ENCODE results near the gene RPA1. TPM values are rescaled to one million over a fixed set of nuclear protein-coding genes. Genes with fewer than 3 reads are reported as not detected.
A peak's percentile ranks its signal among the peaks of the same experiment; 100 is the strongest.
"Not testable (repeated sequence)": the region's sequence is repeated elsewhere in the genome, so short reads cannot be mapped to it uniquely, and the experiment has no call there.

Gene RPA1
- 79.5 TPM for polyA plus RNA-seq (2013, experiment 1 of 2; ENCODE audit: insufficient read length)
- polyA plus RNA-seq (2013, experiment 2 of 2; ENCODE audit: insufficient read length) = 82.3 TPM

DNA sequence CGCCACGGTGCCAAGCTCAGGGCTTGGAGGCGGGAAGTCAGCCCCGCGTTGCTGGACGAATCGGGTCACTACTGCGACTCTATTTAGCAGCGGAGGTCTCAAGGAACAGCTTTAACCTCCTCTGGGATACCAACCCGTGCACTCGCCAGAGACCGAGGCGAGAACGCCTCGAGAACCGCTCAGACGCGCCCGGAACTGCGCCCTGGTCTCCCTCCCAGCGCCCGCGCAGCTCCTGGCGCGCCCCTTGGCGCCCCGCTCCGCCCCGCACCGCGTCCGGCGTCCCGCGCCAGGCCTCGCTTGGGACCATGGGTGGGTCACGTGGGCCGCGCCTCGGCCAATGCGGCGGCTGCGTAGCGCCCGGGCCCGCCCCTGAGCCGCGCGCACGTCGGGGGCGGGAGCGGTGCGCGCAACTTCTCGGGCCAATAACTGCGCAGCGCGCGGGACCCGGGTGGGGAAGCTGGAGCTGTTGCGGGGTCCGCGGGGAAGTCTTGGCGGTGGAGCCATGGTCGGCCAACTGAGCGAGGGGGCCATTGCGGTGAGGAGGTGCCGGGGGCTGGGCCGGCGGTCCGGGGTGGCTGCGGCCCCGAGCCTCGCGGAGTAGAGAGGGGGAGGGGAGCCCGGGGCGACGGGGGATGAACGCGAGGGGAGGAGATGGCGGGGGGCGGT is at the start of gene RPA1, which contains the start of gene SMYD4:
Gene RPA1 (plus strand): TSS at position 414 of the 666 bp plus-strand sequence. CDS start 89 bp downstream, at position 503.
Gene SMYD4 (minus strand): TSS at position 311 of the 666 bp plus-strand sequence. CDS start 1,908 bp downstream, outside the sequence.
- DNase-seq = peak; percentile 86

GRCh38 chr17:1782171-1782567 is 47.6 kb upstream of the RPA1 start:
- DNase-seq = no peak

DNA sequence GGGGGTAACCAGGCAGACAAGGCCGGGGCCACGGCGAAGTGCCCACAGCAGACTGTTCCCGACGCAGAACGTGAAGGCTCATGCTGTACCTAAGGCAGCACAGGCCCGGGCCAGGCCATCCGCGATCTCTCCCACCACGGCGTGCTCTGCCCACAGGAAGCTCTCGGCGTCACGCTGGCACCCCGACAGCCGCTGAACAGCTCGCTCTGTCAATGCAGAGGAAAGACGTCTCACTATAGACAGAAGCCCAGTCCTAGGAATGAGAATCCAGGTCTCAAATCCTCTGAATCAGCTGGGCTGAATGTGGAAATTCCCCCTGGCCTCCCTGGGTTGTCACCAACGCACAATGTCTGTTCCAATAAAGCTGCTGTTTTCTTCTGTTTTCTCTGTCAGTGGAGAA is 46.5 kb upstream of the RPA1 start:
- peak; percentile 13 for DNase-seq

- peak; percentile 81 for DNase-seq
Measured at GRCh38 chr17:1783834-1784611, 45.8 kb upstream of the RPA1 start.

- DNase-seq = no peak
Measured at GRCh38 chr17:1785930-1786329, 43.9 kb upstream of the RPA1 start.

DNA sequence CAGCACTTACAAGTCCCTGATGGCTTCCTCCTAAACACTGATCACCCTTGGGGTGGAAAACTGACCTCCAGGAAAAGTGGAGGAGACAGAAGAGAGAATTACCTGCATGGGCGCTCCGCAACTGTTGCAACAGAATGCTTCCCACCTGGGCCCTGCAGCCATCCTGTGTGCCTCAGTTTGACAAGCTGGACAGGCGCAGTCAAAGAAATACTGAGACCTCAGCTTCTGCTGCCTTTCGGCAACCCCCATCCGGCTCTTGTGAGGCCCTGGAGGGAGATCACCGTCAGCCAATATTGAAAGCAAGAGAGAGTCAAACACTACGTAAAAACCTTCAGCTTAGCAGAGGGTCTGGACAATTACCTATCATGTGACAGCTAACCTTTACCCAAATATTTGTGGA is 43.1 kb upstream of the RPA1 start:
- no peak for DNase-seq

GRCh38 chr17:1787301-1787902 is 42.4 kb upstream of the RPA1 start:
- peak; percentile 89 for DNase-seq

DNA sequence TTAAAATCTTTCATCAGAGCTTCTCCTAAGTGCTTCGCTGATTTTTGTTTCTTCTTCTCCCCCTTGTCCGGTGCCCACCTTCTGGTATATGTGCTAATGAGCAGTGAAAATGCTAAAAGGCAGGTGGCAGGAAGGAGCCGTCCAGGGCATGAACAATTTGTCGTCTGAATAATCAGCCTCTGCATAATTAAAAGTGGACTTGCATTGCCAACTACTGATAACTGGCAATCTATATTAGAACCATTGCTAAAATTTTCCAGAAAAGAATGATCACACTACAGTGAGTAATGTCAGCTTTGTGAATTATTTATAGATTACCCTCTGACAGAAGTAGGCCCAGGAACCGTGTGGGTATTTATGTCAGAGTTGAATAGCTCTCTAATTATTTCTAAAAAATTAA is 39.9 kb upstream of the RPA1 start:
- DNase-seq = no peak

- no peak for DNase-seq
Measured at GRCh38 chr17:1792495-1793446, 37.0 kb upstream of the RPA1 start.

DNA sequence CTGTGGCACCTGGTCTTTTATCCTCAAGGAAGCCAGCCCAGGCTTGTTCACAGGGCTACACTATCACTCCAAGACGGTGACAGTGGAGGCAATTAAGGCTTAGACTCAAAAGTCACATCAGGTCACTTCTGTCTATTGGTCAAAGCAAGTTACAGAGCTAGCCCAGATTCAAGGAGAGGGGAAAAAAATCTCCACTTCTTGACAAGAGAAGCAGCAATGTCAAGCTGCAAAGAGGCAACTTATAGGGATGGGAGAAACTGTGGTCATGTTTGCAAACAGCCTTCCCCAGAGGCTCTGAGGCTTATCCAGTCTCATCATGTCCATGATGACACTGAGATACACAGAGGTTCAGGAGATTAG is 36.4 kb upstream of the RPA1 start:
- DNase-seq = no peak

GRCh38 chr17:1796800-1797199 is 33.0 kb upstream of the RPA1 start:
- no peak for DNase-seq

GRCh38 chr17:1797323-1797722 is 32.5 kb upstream of the RPA1 start:
- DNase-seq = no peak

- not testable (repeated sequence) for DNase-seq
Measured at GRCh38 chr17:1797846-1798245, 32.0 kb upstream of the RPA1 start.

- DNase-seq = no peak
Measured at GRCh38 chr17:1800240-1800639, 29.6 kb upstream of the RPA1 start.

DNA sequence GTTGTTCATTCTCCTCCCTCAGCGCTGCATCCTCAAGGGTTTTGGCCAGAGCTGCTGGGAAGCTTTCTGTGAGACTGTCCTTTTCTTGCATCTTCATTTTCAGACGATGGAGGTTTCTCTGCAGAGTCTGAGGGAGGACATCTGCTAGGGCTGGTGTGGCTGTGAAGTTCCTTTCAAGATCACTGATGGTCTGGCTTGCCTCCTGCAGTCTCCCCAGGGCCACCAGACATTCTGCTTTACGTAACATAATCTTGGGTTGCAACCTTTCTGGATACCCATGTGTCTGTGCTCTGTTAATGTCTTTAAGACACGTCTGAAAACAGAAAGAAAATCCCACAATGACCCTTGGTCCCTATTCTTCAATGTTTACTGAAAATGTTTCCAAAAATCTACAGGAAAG is 29.1 kb upstream of the RPA1 start:
- no peak for DNase-seq

- DNase-seq = no peak
Measured at GRCh38 chr17:1802429-1802828, 27.4 kb upstream of the RPA1 start.

- no peak for DNase-seq
Measured at GRCh38 chr17:1803280-1803679, 26.5 kb upstream of the RPA1 start.

DNA sequence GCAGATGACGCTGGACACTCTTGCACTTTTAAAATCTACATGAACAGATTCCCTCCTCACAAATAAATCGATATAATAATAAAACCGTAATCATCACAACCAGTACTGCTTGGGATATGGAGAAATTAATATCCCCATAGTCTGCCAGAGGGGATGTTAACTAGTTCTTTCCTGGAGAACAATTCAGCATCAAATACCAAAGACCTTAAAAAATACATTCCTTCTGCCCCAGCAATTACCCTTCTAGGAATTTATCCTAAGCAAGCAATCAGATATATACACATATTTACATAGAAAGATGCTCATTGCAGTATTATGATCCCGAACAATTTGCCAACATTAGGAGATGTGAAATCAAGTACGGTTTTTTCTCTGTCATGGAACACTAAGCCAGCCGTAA is 21.9 kb upstream of the RPA1 start:
- no peak for DNase-seq

GRCh38 chr17:1808644-1809043 is 21.2 kb upstream of the RPA1 start:
- DNase-seq = no peak

GRCh38 chr17:1809815-1810214 is 20.0 kb upstream of the RPA1 start:
- DNase-seq = not testable (repeated sequence)

DNA sequence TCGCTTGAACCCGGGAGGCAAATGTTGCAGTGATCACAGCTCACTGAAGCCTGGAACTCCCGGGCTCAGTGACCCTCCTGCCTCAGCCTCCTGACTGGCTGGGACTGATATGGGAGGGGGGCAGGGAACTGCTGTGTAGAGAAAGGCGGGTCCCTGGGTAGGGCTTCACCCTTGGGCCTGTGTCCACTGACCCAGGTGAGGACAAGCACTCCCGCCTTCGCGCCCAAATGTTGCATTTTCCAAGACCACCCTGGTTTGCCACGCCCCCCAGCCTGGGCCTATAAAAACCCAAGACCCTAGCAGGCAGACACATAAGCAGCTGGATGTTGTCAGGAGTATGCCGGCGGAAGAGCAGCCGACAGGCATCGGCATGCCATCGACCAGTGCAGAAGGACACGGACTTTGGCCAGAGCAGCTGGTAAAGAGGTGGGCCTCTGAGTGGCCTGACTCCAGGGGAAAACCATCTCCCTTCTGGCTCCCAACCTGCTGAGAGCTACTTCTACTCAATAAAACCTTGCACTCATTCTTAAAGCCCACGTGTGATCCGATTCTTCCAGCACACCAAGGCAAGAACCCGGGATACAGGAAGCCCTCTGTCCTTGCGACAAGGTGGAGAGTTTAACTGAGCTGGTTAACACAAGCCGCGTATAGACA is 19.2 kb upstream of the RPA1 start:
- DNase-seq = no peak

- DNase-seq = no peak
Measured at GRCh38 chr17:1813088-1813487, 16.7 kb upstream of the RPA1 start.

Data from fibroblast of skin of abdomen (primary cell).